Esophagus squamous epithelium (tissue), 5 donors: Measurements from ENCODE around the gene AP1G1. TPM values are rescaled to one million over a fixed set of nuclear protein-coding genes. Genes with fewer than 3 reads are reported as not detected.

ENCODE experiments used
- DNase-seq: peaks from one replicate; lab custom pipeline; 2025; lab: John Stamatoyannopoulos, UW
- H3K27ac ChIP-seq, 4 donors: fragments of 200-600 bp; sonication (generic); one replicate each; pipeline ENCODE4 v1.5.1; 2016 to 2019; ENCODE audit warnings: mild to moderate bottlenecking in 1 of 4
- H3K27me3 ChIP-seq, 4 donors: fragments of 200-600 bp; sonication (generic); 1 replicate in 3 of 4; 2 replicates in 1 of 4; pipeline versions ENCODE4 v1.5.1 to v1.6.0; 2017 to 2021; ENCODE audit warnings: antibody characterized with exemption in 1 of 4
- H3K36me3 ChIP-seq, 3 donors: fragments of 200-600 bp; sonication (generic); one replicate each; pipeline ENCODE4 v1.5.1; 2016 to 2019
- H3K4me1 ChIP-seq, 3 donors: fragments of 200-600 bp; sonication (generic); one replicate each; pipeline ENCODE4 v1.5.1; 2017 to 2019
- H3K4me3 ChIP-seq, 4 donors: fragments of 200-600 bp; sonication (generic); 1 replicate in 3 of 4; 2 replicates in 1 of 4; pipeline ENCODE4 v1.5.1; 2016 to 2019; ENCODE audit warnings: mild to moderate bottlenecking in 2 of 4, moderate library complexity in 1 of 4
- H3K9me3 ChIP-seq, 3 donors: fragments of 200-600 bp; sonication (generic); one replicate each; pipeline ENCODE4 v1.5.1; 2016 to 2019
- CTCF ChIP-seq, 6 experiments: fragments of 450-650 bp in 4 of 6; fragments of 200-600 bp in 2 of 6; sonication (generic) in 2 of 6; IDR thresholded peaks; one replicate each; pipeline ENCODE4 v1.5.1; 2016 to 2019; ENCODE audit warnings: antibody characterized with exemption in 6 of 6, mild to moderate bottlenecking in 4 of 6, moderate library complexity in 4 of 6
- POLR2A ChIP-seq, 4 donors: fragments of 450-650 bp; IDR thresholded peaks; one replicate each; pipeline ENCODE4 v1.6.1; 2017; ENCODE audit warnings: antibody characterized with exemption in 4 of 4, mild to moderate bottlenecking in 4 of 4, moderate library complexity in 3 of 4
- WGBS, 2 donors: methylation state at CpG; one replicate each; pipeline ENCODE4 v1.1.5; 2018; 5-methylcytosine and 5-hydroxymethylcytosine counted together
- intact Hi-C: fragments of 100-400 bp; cut with DNase I; formaldehyde crosslinking; loops from one replicate; pipeline ENCODE4 v1.15.0; 2022
- total RNA-seq, 4 donors: library from RNA; depleted of rRNA; stranded (reverse); fragments of >200 nt; gene quantifications; one replicate each; pipeline ENCODE4 v1.1.0, GENCODE V29; 2016
- donor health status: DM: yes; HTN: yes; CAD: no.

Gene AP1G1
- total RNA-seq, 4 donors from 2014 or later, result 51.7 to 90.1 (median 68.6) TPM

GRCh38 chr16:71722801-71723536 lies 85.7 kb downstream of the AP1G1 start:
- intact Hi-C loops, result no loop called here
- H3K9me3 ChIP-seq, result no peaks in the 10 kb centered on the region
- H3K36me3 ChIP-seq, result no peaks in the 10 kb centered on the region
- no peaks in the 10 kb centered on the region for H3K27me3 ChIP-seq
- peak overlapping the region; percentile 73 to 97 (median 88) for H3K27ac ChIP-seq
- H3K4me3 ChIP-seq, result peak overlapping the region; percentile 67 to 95 (median 78)
- peaks cover 0 to 31% (median 7%) of the 10 kb centered on the region in 3 donors for H3K4me1 ChIP-seq
- 0 to 1% methylated on average over 11 to 12 of the region's 59 CpGs for WGBS, 2 donors
- DNase-seq, result no peak
- TF ChIP-seq POLR2A (IDR thresholded peaks at IDR 0.05) (peak in 1 of 4 donors; percentile 8), CTCF (IDR thresholded peaks at IDR 0.05) (no peak)

GRCh38 chr16:71721066-71721740 lies 87.4 kb downstream of the AP1G1 start:
- DNase-seq, result no peak
- intact Hi-C loops, result no loop called here
- no peaks in the 10 kb centered on the region for H3K27me3 ChIP-seq
- 79 to 86% methylated on average over 7 of the region's 8 CpGs for WGBS, 2 donors
- H3K4me1 ChIP-seq, result peaks cover 0 to 24% (median 4%) of the 10 kb centered on the region in 3 donors
- no peaks in the 10 kb centered on the region for H3K9me3 ChIP-seq
- H3K4me3 ChIP-seq, result no peak overlapping the region
- no peak overlapping the region for H3K27ac ChIP-seq
- H3K36me3 ChIP-seq, result no peaks in the 10 kb centered on the region
- no peak for TF ChIP-seq CTCF (IDR thresholded peaks at IDR 0.05)
- TF ChIP-seq POLR2A (IDR thresholded peaks at IDR 0.05), result no peak

- H3K36me3 ChIP-seq, result peaks cover 0 to 14% (median 0%) of the 10 kb centered on the region in 3 donors
- no peaks in the 10 kb centered on the region for H3K27me3 ChIP-seq
- no peak overlapping the region for H3K4me3 ChIP-seq
- WGBS, 2 donors, result 71 to 75% methylated on average over 1 of the region's 1 CpG
- DNase-seq, result no peak
- H3K9me3 ChIP-seq, result no peaks in the 10 kb centered on the region
- intact Hi-C loops, result no loop called here
- H3K27ac ChIP-seq, result no peak overlapping the region
- TF ChIP-seq POLR2A (IDR thresholded peaks at IDR 0.05) (no peak), CTCF (IDR thresholded peaks at IDR 0.05) (no peak)
- peaks cover 0 to 14% (median 0%) of the 10 kb centered on the region in 3 donors for H3K4me1 ChIP-seq
Measured at GRCh38 chr16:71712501-71712900, 96.1 kb downstream of the AP1G1 start.

- H3K27me3 ChIP-seq, result no peaks in the 10 kb centered on the region
- intact Hi-C loops, result no loop called here
- no peak for DNase-seq
- H3K36me3 ChIP-seq, result peaks cover 0 to 14% (median 0%) of the 10 kb centered on the region in 3 donors
- WGBS, 2 donors, result 65 to 73% methylated on average over 3 of the region's 3 CpGs
- H3K27ac ChIP-seq, result no peak overlapping the region
- peaks cover 0 to 14% (median 0%) of the 10 kb centered on the region in 3 donors for H3K4me1 ChIP-seq
- TF ChIP-seq POLR2A (IDR thresholded peaks at IDR 0.05) (no peak), CTCF (IDR thresholded peaks at IDR 0.05) (no peak)
- no peak overlapping the region for H3K4me3 ChIP-seq
- no peaks in the 10 kb centered on the region for H3K9me3 ChIP-seq
Measured at GRCh38 chr16:71711789-71712188, 96.8 kb downstream of the AP1G1 start.

GRCh38 chr16:71709229-71709781 lies 99.3 kb downstream of the AP1G1 start:
- TF ChIP-seq POLR2A (IDR thresholded peaks at IDR 0.05), result no peak
- no peak for TF ChIP-seq CTCF (IDR thresholded peaks at IDR 0.05)

More at GRCh38 chr16:71709229-71709781, 99.3 kb downstream of the AP1G1 start:
- Histone ChIP-seq H3K4me1 (peaks cover 0 to 14% (median 0%) of the 10 kb centered on the region in 3 donors), H3K4me3 (no peak overlapping the region), H3K27ac (no peak overlapping the region), H3K9me3 (no peaks in the 10 kb centered on the region), H3K36me3 (peaks cover 0 to 11% (median 0%) of the 10 kb centered on the region in 3 donors), H3K27me3 (no peaks in the 10 kb centered on the region)
- WGBS, 2 donors, result 30 to 39% methylated on average over 2 of the region's 2 CpGs
- intact Hi-C loops, result no loop called here
- DNase-seq, result no peak
